Keratinocyte (primary cell): ENCODE measurements around the gene POLD4. TPM values are rescaled to one million over a fixed set of nuclear protein-coding genes. Genes with fewer than 3 reads are reported as not detected.
A peak's percentile ranks its signal among the peaks of the same experiment; 100 is the strongest.

Experiments
- DNase-seq: peaks from one replicate; pipeline ENCODE4 v3.0.0-alpha.2; 2011; ENCODE audit warnings: low read depth, missing footprints, low spot score
- FAIRE-seq: peaks from 2 replicates; lab custom pipeline; 2011; peaks lifted over from hg19 to GRCh38; lab: Jason Lieb, UNC
- H2AFZ ChIP-seq: 2 replicates; pipeline ENCODE4 v1.6.0; 2012; ENCODE audit warnings: low read length, control low read depth, inconsistent platforms; ENCODE audit not compliant: control insufficient read depth
- H3K27ac ChIP-seq: 2 replicates; pipeline ENCODE4 v1.5.1; 2011; ENCODE audit warnings: low read length; ENCODE audit not compliant: control insufficient read depth, insufficient read depth
- H3K27me3 ChIP-seq: 3 replicates; pipeline ENCODE4 v1.6.0; 2011; ENCODE audit warnings: low read length; ENCODE audit not compliant: control insufficient read depth, insufficient read depth; ENCODE audit errors: extremely low read depth
- H3K36me3 ChIP-seq, 2 experiments: 2 replicates in 1 of 2; 3 replicates in 1 of 2; pipeline ENCODE4 v1.5.1; 2011; ENCODE audit warnings: low read length in 2 of 2, mild to moderate bottlenecking in 1 of 2; ENCODE audit not compliant: control insufficient read depth in 2 of 2, insufficient read depth in 2 of 2; ENCODE audit errors: extremely low read depth in 1 of 2
- H3K4me1 ChIP-seq: 3 replicates; pipeline ENCODE4 v1.5.1; 2011; ENCODE audit warnings: low read length; ENCODE audit not compliant: control insufficient read depth, insufficient read depth; ENCODE audit errors: extremely low read depth
- H3K4me2 ChIP-seq: 3 replicates; pipeline ENCODE4 v1.6.0; 2011; ENCODE audit warnings: low read depth, low read length; ENCODE audit not compliant: control insufficient read depth, insufficient read depth; ENCODE audit errors: extremely low read depth
- H3K4me3 ChIP-seq, 3 experiments: fragments of 200-600 bp in 1 of 3; sonication (generic) in 1 of 3; 2 replicates in 2 of 3; 3 replicates in 1 of 3; pipeline ENCODE4 v1.5.1; 2011 to 2016; ENCODE audit warnings: low read length in 3 of 3, mild to moderate bottlenecking in 3 of 3, control low read depth in 2 of 3, inconsistent platforms in 1 of 3, low read depth in 1 of 3, mixed read lengths in 1 of 3, mixed run types in 1 of 3, moderate library complexity in 1 of 3; ENCODE audit not compliant: control insufficient read depth in 2 of 3, insufficient read depth in 2 of 3; ENCODE audit errors: extremely low read depth in 1 of 3
- H3K79me2 ChIP-seq: 2 replicates; pipeline ENCODE4 v1.6.0; 2012; ENCODE audit warnings: low read length; ENCODE audit not compliant: control insufficient read depth, insufficient read depth
- H3K9ac ChIP-seq: 3 replicates; pipeline ENCODE4 v1.6.0; 2011; ENCODE audit warnings: low read length; ENCODE audit not compliant: control insufficient read depth, insufficient read depth; ENCODE audit errors: extremely low read depth
- H3K9me1 ChIP-seq: 3 replicates; pipeline ENCODE4 v1.6.0; 2011; ENCODE audit warnings: low read length; ENCODE audit not compliant: control insufficient read depth, insufficient read depth; ENCODE audit errors: extremely low read depth
- H3K9me3 ChIP-seq: 2 replicates; pipeline ENCODE4 v1.5.1; 2012; ENCODE audit warnings: low read depth, low read length; ENCODE audit not compliant: control insufficient read depth
- H4K20me1 ChIP-seq: 3 replicates; pipeline ENCODE4 v1.6.0; 2011; ENCODE audit warnings: low read length; ENCODE audit not compliant: control insufficient read depth, insufficient read depth; ENCODE audit errors: extremely low read depth
- CTCF ChIP-seq, 3 experiments: IDR thresholded peaks in 1 of 3; conservative IDR thresholded peaks in 1 of 3; optimal IDR thresholded peaks in 1 of 3; 2 replicates in 2 of 3; 3 replicates in 1 of 3; pipeline versions ENCODE3 to v1.5.1; 2011; ENCODE audit warnings: low read length in 3 of 3, mild to moderate bottlenecking in 3 of 3, moderate library complexity in 2 of 3, control low read depth in 1 of 3, inconsistent platforms in 1 of 3; ENCODE audit not compliant: insufficient read depth in 2 of 3; ENCODE audit errors: extremely low read depth in 1 of 3
- EZH2 ChIP-seq: IDR thresholded peaks from one replicate; pipeline ENCODE4 v1.6.1; 2012; ENCODE audit warnings: inconsistent platforms, mild to moderate bottlenecking, low read length, moderate library complexity
- dilution Hi-C: fragments of 300-500 bp; cut with MboI; formaldehyde crosslinking; loops from one replicate; pipeline ENCODE4 v1.7.0; 2020; ENCODE audit warnings: low sequenced_read_pairs; ENCODE audit not compliant: extremely low pct_ligation_motif_present
- polyA plus RNA-seq, 5 experiments: library from polyadenylated mRNA; depleted of rRNA in 3 of 5; stranded (reverse) in 3 of 5; stranded (forward) in 1 of 5; unstranded in 1 of 5; fragments of >200 nt; gene quantifications; 1 replicate in 1 of 5; 2 replicates in 3 of 5; 3 replicates in 1 of 5; pipeline versions ENCODE4 v1.2.1 to v1.2.3, GENCODE V29; 2011 to 2012; ENCODE audit warnings: missing spikeins in 2 of 5, low read depth in 1 of 5, low replicate concordance in 1 of 5

POLD4 gene
- polyA plus RNA-seq, 1 donor (not counting 4 experiments of a cell fraction or from before 2014, with no cell fraction given), result 35.7 TPM

- no peak for FAIRE-seq
- peaks cover 62% of the 10 kb centered on the region for H3K4me1 ChIP-seq
- no peaks in the 10 kb centered on the region for H3K9me1 ChIP-seq
- no peak for DNase-seq
- no peaks in the 10 kb centered on the region for H3K9me3 ChIP-seq
- H3K79me2 ChIP-seq, result peaks cover 5% of the 10 kb centered on the region
- no peak overlapping the region for H3K4me2 ChIP-seq
- H2AFZ ChIP-seq, result no peak overlapping the region
- no peak for TF ChIP-seq CTCF (optimal IDR thresholded peaks at IDR 0.05 in 1 of 3, IDR thresholded peaks at IDR 0.05 in 1 of 3, conservative IDR thresholded peaks at IDR 0.05 in 1 of 3; ENCODE audit: extremely low read depth in 1 of 3, insufficient read depth in 2 of 3, low read length in 3 of 3)
- no peak for TF ChIP-seq EZH2
- no peaks in the 10 kb centered on the region for H4K20me1 ChIP-seq
- dilution Hi-C loops, result no loop called here
- no peak overlapping the region for H3K9ac ChIP-seq
- no peaks in the 10 kb centered on the region for H3K27me3 ChIP-seq
- no peak overlapping the region for H3K27ac ChIP-seq
- H3K36me3 ChIP-seq, result peaks cover 0 to 6% of the 10 kb centered on the region in 2 experiments
- no peak overlapping the region for H3K4me3 ChIP-seq
Observed at GRCh38 chr11:67314218-67314617, 39.1 kb downstream of the POLD4 start.

GRCh38 chr11:67313125-67313890, 40.0 kb downstream of the POLD4 start:
- Histone ChIP-seq H3K9me3 (no peaks in the 10 kb centered on the region), H4K20me1 (no peaks in the 10 kb centered on the region), H2AFZ (peak overlapping the region; percentile 39), H3K79me2 (peaks cover 1% of the 10 kb centered on the region), H3K4me2 (peak overlapping the region; percentile 82), H3K27ac (peak overlapping the region; percentile 97), H3K36me3 (peaks cover 0 to 8% of the 10 kb centered on the region in 2 experiments), H3K27me3 (no peaks in the 10 kb centered on the region), H3K9ac (peak overlapping the region; percentile 77), H3K4me3 (peak overlapping the region in 2 of 3 experiments; percentile 45 to 55), H3K9me1 (no peaks in the 10 kb centered on the region), H3K4me1 (peaks cover 53% of the 10 kb centered on the region)
- TF ChIP-seq EZH2 (no peak), CTCF (optimal IDR thresholded peaks at IDR 0.05 in 1 of 3, IDR thresholded peaks at IDR 0.05 in 1 of 3, conservative IDR thresholded peaks at IDR 0.05 in 1 of 3; ENCODE audit: extremely low read depth in 1 of 3, insufficient read depth in 2 of 3, low read length in 3 of 3) (no peak)
- dilution Hi-C loops, result no loop called here
- FAIRE-seq (no peak), DNase-seq (no peak)
